Activated CD8-positive, alpha-beta memory T cell treated with anti-CD3 and anti-CD28 coated beads, Interleukin-2, amount 10 ng/mL, durations not matched to agents 7 days and 5 days (primary cell): ENCODE measurements around the gene DPEP2NB. TPM values are rescaled to one million over a fixed set of nuclear protein-coding genes. Genes with fewer than 3 reads are reported as not detected.

Experiments
- ATAC-seq: fragments of 150-1000 bp; cut with Tn5 transposase; one replicate; pipeline ENCODE4 v1.10.0; 2021; ENCODE audit warnings: moderate library complexity
- CTCF ChIA-PET: fragments of 350-600 bp; sonication (Branson Sonifier 250); formaldehyde crosslinking; loops from one replicate; lab custom pipeline; 2021; ENCODE audit warnings: antibody characterized with exemption; lab: Charles Lee
- DNase-seq: peaks from one replicate; pipeline ENCODE4 v3.0.0-alpha.2; 2020
- H3K27ac Mint-ChIP-seq: one replicate; pipeline ENCODE4 v1.8.0; 2021; ENCODE audit warnings: mild to moderate bottlenecking, mixed read lengths
- H3K27me3 Mint-ChIP-seq: one replicate; pipeline ENCODE4 v1.8.0; 2021; ENCODE audit warnings: mixed read lengths
- H3K36me3 Mint-ChIP-seq: one replicate; pipeline ENCODE4 v1.8.0; 2021; ENCODE audit warnings: mild to moderate bottlenecking, mixed read lengths
- H3K4me1 Mint-ChIP-seq: one replicate; pipeline ENCODE4 v1.8.0; 2021; ENCODE audit warnings: mixed read lengths
- H3K4me3 Mint-ChIP-seq: one replicate; pipeline ENCODE4 v1.8.0; 2021; ENCODE audit warnings: mild to moderate bottlenecking, moderate library complexity, mixed read lengths
- H3K9me3 Mint-ChIP-seq: one replicate; pipeline ENCODE4 v1.8.0; 2022; ENCODE audit warnings: low read depth, mixed read lengths
- total RNA-seq, 2 experiments: library from RNA; stranded (reverse); gene quantifications; one replicate each; pipeline ENCODE4 v1.2.3, GENCODE V29; 2021

The DPEP2NB gene, protein sequence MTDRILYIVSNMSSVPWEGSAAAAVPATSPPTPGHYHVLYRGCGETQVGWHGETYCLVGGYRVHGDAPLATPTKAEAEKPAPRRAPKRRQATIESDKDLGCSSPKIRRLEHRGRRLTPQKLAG
- total RNA-seq: not detected

DNA sequence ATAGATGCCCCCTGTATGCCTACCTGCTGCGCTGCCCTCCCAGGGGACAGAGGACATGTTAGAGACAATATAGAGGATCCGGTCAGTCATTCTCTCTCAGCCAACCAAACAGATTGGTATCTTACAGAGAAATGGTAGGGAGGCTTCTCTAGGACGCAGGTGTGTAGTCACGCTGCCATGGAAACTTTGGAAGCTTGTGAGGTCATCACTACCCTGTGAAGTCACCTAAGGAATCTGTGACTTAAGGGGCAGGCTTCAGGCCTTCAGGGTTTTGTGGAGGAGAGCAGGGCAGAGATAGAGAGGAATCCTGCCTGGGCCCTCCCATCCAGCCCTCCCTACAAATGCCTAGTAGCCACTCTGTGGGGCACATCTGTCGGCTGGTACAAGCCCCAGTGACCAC is at the start of gene DPEP2NB:
DPEP2NB (minus strand) TSS at position 231 of the 400 bp plus-strand sequence; CDS start at position 90, 141 bp downstream.
- no peaks in the 10 kb centered on the region for H3K36me3 Mint-ChIP-seq
- CTCF ChIA-PET: interaction anchor here (0.7 to 1.1 kb wide), 4 partner anchors 12 to 80 kb away, joined by 3 to 5 read pairs (median 3); no protein-coding TSS in a partner anchor
- DNase-seq (no peak), ATAC-seq (no peak)
- peaks cover 5% of the 10 kb centered on the region for H3K4me1 Mint-ChIP-seq
- no peak within 1 kb of the TSS for H3K4me3 Mint-ChIP-seq
- no peaks in the 10 kb centered on the region for H3K27me3 Mint-ChIP-seq
- no peaks in the 10 kb centered on the region for H3K9me3 Mint-ChIP-seq
- no peak within 1 kb of the TSS for H3K27ac Mint-ChIP-seq

DNA sequence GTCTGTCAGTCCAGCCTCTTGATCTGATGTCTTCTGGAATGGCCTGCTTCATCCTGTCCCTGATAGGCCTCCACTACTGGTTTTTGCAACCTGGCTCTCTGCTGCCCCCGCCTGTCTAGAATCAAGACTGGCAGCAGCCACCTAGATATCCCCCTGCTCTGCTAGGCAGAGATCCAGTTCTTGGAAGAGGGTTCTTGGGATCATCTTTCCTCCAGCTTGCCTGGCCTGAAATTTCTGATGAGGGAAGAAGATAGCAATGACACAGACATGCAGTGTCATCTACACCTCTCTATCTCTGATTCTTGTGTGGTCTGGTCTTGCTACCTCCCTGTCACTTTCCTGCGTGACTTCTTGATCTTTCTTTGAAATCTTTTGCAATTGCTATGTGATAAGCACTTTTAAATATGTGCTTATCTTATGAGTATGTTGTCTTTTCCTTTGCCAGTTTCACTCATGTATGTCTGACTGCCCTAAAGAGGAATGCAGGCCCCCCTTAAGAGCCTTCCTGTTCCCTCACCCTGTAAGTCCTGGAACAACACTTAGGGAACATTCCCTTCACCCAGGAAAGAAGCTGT is 49.2 kb upstream of the DPEP2NB start:
- H3K4me3 Mint-ChIP-seq: no peak overlapping the region
- H3K9me3 Mint-ChIP-seq: no peaks in the 10 kb centered on the region
- CTCF ChIA-PET: interaction anchor here (0.6 to 17.1 kb wide), 21 partner anchors 9 to 249 kb away, joined by 3 to 211 read pairs (median 6); partner anchors contain the start of genes NFATC3 and PSMB10
- peak overlapping the region; percentile 88 for H3K27ac Mint-ChIP-seq
- ATAC-seq (peak; percentile 76), DNase-seq (peak; percentile 88)
- H3K4me1 Mint-ChIP-seq: peaks cover 81% of the 10 kb centered on the region
- peaks cover 32% of the 10 kb centered on the region for H3K36me3 Mint-ChIP-seq
- no peaks in the 10 kb centered on the region for H3K27me3 Mint-ChIP-seq

DNA sequence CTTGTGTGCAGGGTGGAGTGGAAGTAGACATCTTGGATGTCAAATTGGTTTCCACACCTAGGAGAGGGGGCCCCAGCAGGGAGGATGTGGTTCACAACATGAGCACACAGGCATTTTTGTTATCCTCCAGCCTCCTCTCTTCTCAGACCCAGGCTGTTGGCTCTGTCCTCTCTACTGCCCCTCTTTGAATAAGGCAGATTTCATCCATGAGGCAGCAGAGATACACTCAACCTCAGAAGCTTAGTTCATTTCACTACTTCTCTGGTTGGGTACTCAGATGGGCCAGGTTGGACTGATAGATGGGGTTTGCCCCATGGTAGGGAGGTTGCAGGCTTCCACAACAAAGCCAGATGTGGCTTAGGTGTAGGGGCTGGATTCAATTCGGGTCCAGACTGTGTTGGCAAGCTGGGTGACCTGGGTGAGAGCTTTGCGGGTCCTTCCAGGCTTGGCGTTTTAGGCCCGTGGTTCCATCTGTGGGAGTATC is 47.2 kb upstream of the DPEP2NB start:
- Mint-ChIP-seq H3K36me3 (peaks cover 44% of the 10 kb centered on the region), H3K27ac (peak overlapping the region; percentile 96), H3K4me3 (peak overlapping the region; percentile 42), H3K9me3 (no peaks in the 10 kb centered on the region), H3K27me3 (no peaks in the 10 kb centered on the region), H3K4me1 (peaks cover 83% of the 10 kb centered on the region)
- ATAC-seq (peak; percentile 82), DNase-seq (peak; percentile 88)
- CTCF ChIA-PET: interaction anchor here (0.8 to 17.1 kb wide), 13 partner anchors 8 to 343 kb away, joined by 3 to 211 read pairs (median 5); partner anchors contain the start of genes GFOD2, NFATC3 and PSMB10

DNA sequence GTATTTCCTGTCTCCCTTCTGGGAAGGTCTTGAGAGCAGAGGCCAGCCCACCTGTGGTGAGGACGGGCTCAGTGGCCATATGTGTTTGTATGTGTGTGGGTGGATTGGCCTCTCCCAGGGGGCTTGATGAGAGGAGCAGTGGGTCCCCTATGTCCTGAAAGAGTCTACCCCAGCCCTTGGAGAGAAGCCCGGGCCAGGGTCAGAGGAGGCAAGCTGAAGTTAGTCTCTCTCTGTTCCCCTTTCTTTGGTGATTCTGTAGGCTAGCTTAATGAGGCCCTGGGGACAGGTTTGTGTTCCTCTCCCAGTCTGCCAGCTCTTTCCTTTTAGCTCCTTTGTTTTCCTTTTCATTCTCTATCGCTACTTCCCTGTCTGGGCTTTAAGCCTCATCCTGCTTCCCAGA is 45.7 kb upstream of the DPEP2NB start:
- no peak for DNase-seq
- H3K27ac Mint-ChIP-seq: peak overlapping the region; percentile 96
- H3K27me3 Mint-ChIP-seq: no peaks in the 10 kb centered on the region
- H3K4me3 Mint-ChIP-seq: no peak overlapping the region
- no peak for ATAC-seq
- peaks cover 47% of the 10 kb centered on the region for H3K36me3 Mint-ChIP-seq
- H3K4me1 Mint-ChIP-seq: peaks cover 76% of the 10 kb centered on the region
- no peaks in the 10 kb centered on the region for H3K9me3 Mint-ChIP-seq
- CTCF ChIA-PET: interaction anchor here (1.2 to 17.1 kb wide), 5 partner anchors 12 to 120 kb away, joined by 3 to 211 read pairs (median 12); partner anchors contain the start of gene NFATC3

DNA sequence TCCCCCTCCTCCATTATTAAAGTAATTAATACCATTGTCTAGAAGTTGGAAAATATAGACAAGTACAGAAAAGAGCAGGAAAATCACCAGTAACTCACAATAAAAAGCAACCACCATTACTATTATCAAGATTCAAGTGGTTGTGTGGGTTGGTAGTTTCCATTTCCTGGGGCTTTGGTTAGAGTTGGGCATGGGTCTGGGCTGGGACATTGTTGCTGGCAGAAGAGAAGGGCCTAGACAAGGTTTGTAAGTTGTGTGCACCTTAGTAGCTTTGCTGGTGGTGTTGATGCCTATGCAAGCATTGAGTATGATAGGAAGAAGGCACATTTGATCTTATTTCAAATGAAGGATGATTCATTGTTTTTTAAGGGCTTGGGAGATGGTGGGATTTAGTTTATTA is 44.1 kb upstream of the DPEP2NB start:
- Mint-ChIP-seq H3K27ac (peak overlapping the region; percentile 87), H3K4me3 (peak overlapping the region; percentile 33), H3K36me3 (peaks cover 57% of the 10 kb centered on the region), H3K4me1 (peaks cover 62% of the 10 kb centered on the region), H3K27me3 (no peaks in the 10 kb centered on the region), H3K9me3 (no peaks in the 10 kb centered on the region)
- peak; percentile 12 for ATAC-seq
- DNase-seq: no peak
- CTCF ChIA-PET: interaction anchor here (0.6 to 1.5 kb wide), 3 partner anchors 15 to 19 kb away, joined by 3 to 6 read pairs (median 4); no protein-coding TSS in a partner anchor

DNA sequence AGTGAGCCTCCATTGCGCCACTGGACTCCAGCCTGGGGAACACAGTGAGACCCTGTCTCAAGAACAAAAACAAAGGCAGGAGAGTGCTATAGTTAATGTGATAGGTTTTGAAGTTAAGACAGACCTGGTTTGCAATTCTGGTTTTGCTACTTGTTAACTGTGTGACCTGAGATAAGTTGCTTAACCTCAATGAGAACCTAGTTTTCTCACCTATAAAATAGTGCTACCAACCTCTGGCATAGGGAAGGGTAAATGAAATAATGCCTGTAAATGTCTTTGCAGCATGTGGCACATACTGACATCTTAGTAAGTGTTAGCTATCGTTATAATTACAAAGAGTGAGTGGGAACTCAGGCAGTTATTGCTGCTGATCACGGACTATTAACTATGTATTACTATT is 39.7 kb upstream of the DPEP2NB start:
- CTCF ChIA-PET: interaction anchor here (1.1 to 2.1 kb wide), 4 partner anchors 8 to 15 kb away, joined by 3 to 9 read pairs (median 6); no protein-coding TSS in a partner anchor
- peaks cover 52% of the 10 kb centered on the region for H3K36me3 Mint-ChIP-seq
- ATAC-seq (no peak), DNase-seq (no peak)
- no peaks in the 10 kb centered on the region for H3K27me3 Mint-ChIP-seq
- H3K9me3 Mint-ChIP-seq: no peaks in the 10 kb centered on the region
- no peak overlapping the region for H3K27ac Mint-ChIP-seq
- H3K4me1 Mint-ChIP-seq: peaks cover 20% of the 10 kb centered on the region
- H3K4me3 Mint-ChIP-seq: no peak overlapping the region

DNA sequence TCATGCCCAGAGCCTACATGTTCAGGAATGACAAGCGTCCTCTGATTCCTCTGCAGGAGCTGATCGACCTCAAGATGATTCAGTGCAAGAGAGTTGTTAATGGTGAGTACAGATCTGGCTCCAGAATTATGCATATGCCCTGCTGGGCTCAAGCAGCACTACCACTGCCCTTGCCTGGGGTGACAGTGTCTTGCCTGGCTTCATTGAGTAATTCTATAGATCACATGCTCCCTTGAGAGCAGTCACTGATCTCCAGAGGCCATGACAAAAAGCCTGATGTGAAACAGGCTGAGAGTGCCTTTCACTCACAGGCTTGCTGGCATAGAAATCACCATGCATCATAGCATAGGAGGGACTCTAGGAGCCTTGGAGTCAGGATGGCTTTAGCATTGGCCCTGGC is 33.7 kb upstream of the DPEP2NB start:
- Mint-ChIP-seq H3K9me3 (no peaks in the 10 kb centered on the region), H3K36me3 (peaks cover 27% of the 10 kb centered on the region), H3K27me3 (no peaks in the 10 kb centered on the region), H3K4me1 (no peaks in the 10 kb centered on the region), H3K4me3 (no peak overlapping the region), H3K27ac (no peak overlapping the region)
- ATAC-seq (no peak), DNase-seq (no peak)
- CTCF ChIA-PET: no interaction called here

DNA sequence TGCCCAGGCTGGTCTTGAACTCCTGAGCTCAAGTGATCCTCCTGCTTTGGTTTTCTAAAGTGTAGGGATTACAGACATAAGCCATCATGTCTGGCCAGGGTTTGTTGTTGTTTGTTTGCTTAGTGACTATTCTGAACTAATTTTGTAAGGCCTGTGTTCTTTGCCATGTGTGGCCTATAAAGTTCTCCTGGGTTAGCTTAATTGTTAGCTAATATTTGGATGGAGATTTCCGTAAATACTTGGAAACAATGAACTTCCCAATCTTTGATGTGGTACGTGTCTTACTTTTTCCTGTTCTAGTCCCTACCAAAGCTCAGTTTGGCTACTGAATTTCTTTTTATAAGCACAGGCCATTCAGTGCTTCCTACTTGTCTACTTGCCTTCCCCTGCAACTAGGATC is 32.3 kb upstream of the DPEP2NB start:
- no peak for DNase-seq
- H3K9me3 Mint-ChIP-seq: no peaks in the 10 kb centered on the region
- no peaks in the 10 kb centered on the region for H3K4me1 Mint-ChIP-seq
- no peak overlapping the region for H3K27ac Mint-ChIP-seq
- CTCF ChIA-PET: interaction anchor here (0.8 to 1.7 kb wide), 6 partner anchors 8 to 231 kb away, joined by 3 to 5 read pairs (median 4); partner anchors contain the start of gene NFATC3
- ATAC-seq: no peak
- no peak overlapping the region for H3K4me3 Mint-ChIP-seq
- H3K36me3 Mint-ChIP-seq: peaks cover 17% of the 10 kb centered on the region
- no peaks in the 10 kb centered on the region for H3K27me3 Mint-ChIP-seq

DNA sequence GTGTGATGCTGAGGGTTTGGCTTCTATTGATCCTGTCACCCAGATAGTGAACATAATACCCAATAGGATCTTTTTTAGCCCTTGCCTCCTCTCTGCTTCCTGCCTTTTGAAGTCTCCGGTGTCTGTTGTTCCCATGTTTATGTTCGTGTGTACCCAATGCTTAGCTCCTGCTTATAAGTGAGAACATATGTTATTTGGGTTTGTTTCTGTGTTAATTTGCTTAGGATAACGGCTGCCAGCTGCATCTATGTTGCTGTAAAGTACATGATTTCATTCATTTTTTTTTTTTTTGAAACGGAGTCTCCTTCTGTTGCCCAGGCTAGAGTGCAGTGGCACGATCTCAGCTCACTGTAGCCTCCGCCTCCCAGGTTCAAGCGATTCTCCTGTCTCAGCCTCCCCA is 30.4 kb upstream of the DPEP2NB start:
- ATAC-seq (no peak), DNase-seq (no peak)
- H3K9me3 Mint-ChIP-seq: no peaks in the 10 kb centered on the region
- CTCF ChIA-PET: interaction anchor here (0.9 to 1.9 kb wide), 5 partner anchors 23 to 231 kb away, joined by 3 to 6 read pairs (median 3); partner anchors contain the start of genes DDX28 and DUS2
- H3K4me1 Mint-ChIP-seq: no peaks in the 10 kb centered on the region
- no peaks in the 10 kb centered on the region for H3K27me3 Mint-ChIP-seq
- peak overlapping the region; percentile 63 for H3K27ac Mint-ChIP-seq
- no peak overlapping the region for H3K4me3 Mint-ChIP-seq
- H3K36me3 Mint-ChIP-seq: peaks cover 16% of the 10 kb centered on the region

DNA sequence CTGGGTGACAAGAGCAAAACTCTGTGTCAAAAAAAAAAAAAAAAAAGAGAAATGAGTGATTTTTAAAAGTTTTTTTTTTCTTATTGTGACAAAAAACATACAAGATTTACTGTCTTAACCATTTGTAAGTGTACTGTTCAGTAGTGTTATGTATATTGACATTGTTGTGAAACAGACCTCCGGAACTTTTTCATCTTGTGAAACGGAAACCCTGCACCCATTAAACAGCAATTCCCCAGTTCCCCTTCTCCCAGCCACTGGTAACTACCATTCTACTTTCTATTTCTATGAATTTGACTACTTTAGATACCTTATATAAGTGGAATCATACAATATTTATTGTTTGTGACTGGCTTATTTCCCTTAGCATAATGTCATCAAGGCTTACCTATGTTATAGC is 26.1 kb upstream of the DPEP2NB start:
- CTCF ChIA-PET: interaction anchor here (1.0 to 3.4 kb wide), 11 partner anchors 12 to 225 kb away, joined by 3 to 21 read pairs (median 8); partner anchors contain the start of genes DDX28, DUS2 and NRN1L
- Mint-ChIP-seq H3K27me3 (no peaks in the 10 kb centered on the region), H3K4me1 (peaks cover 25% of the 10 kb centered on the region), H3K36me3 (peaks cover 17% of the 10 kb centered on the region), H3K9me3 (no peaks in the 10 kb centered on the region), H3K4me3 (no peak overlapping the region), H3K27ac (no peak overlapping the region)
- no peak for ATAC-seq
- no peak for DNase-seq

DNA sequence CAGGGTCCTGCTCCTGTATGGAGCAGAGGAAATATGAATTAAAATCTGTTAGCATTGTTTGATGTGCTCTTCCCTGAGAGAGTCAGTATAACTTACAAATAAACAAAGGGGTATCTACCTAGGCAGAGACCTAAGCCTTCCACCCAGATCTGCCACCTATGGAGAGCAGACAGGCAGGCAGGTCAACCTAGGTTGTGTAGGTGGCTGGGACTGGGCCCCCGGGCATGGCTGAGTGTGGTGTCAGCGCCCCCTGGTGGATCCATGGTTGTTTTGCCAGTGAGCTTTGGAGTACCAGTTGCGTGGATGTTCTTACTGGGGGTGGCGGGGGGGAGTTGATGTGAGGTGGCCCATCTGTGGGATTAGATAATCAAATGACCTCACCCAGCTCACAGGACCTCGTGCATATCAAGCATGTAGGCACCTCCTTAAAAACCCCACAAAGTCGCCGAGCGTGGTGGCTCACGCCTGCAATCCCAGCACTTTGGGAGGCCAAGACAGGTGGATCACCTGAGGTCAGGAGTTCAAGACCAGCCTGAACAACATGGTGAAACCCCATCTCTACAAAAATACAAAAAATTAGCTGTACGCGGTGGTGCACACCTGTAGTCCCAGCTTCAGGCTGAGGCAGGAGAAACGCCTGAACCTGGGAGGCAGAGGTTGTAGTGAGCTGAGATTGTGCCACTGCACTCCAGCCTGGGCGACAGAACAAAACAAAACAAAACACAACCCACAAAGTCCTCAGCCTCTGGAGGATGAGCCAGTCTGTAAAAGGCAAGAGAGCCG is 25.0 kb upstream of the DPEP2NB start:
- CTCF ChIA-PET: interaction anchor here (0.7 to 3.4 kb wide), 53 partner anchors 9 to 520 kb away, joined by 3 to 22 read pairs (median 5); partner anchors contain the start of genes DDX28, DPEP2, DUS2 and NRN1L
- peak; percentile 92 for DNase-seq
- peaks cover 31% of the 10 kb centered on the region for H3K4me1 Mint-ChIP-seq
- peak overlapping the region; percentile 81 for H3K27ac Mint-ChIP-seq
- H3K36me3 Mint-ChIP-seq: peaks cover 18% of the 10 kb centered on the region
- H3K27me3 Mint-ChIP-seq: no peaks in the 10 kb centered on the region
- H3K9me3 Mint-ChIP-seq: no peaks in the 10 kb centered on the region
- H3K4me3 Mint-ChIP-seq: no peak overlapping the region
- ATAC-seq: peak; percentile 99

DNA sequence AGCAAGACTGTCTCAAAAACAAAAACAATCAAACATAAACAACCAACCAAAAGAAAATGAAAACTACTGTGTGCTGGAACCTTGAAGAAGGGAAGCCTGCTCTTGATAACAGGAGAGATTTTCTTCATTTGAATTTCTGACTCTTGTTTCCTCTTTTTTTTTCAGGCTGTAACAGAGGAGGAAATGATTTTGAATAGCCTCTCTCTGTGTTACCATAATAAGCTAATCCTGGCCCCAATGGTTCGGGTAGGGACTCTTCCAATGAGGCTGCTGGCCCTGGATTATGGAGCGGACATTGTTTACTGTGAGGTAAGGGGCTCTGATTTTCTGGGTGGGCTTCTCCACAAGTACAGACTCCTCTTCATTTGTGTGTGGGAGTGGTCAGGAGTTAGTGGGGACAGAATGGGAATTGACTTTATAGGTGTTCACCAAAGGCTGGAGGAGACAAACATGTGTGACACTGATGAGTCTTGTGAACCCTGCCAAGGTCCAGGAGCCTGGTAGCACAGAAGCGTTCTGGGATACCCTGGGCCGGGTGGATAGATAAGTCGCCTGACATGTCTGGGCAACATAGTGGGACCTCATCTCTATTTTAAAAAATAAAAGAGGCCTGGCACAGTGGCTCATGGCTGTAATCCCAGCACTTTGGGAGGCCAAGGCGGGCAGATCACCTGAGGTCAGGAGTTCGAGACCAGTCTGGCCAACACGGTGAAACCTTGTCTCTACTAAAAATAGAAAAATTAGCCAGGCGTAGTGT is 22.3 kb upstream of the DPEP2NB start:
- H3K27me3 Mint-ChIP-seq: no peaks in the 10 kb centered on the region
- no peaks in the 10 kb centered on the region for H3K9me3 Mint-ChIP-seq
- ATAC-seq: no peak
- CTCF ChIA-PET: no interaction called here
- no peak overlapping the region for H3K4me3 Mint-ChIP-seq
- H3K36me3 Mint-ChIP-seq: peaks cover 20% of the 10 kb centered on the region
- DNase-seq: no peak
- peaks cover 41% of the 10 kb centered on the region for H3K4me1 Mint-ChIP-seq
- peak overlapping the region; percentile 67 for H3K27ac Mint-ChIP-seq
